Activated CD8-positive, alpha-beta memory T cell treated with anti-CD3 and anti-CD28 coated beads for 24 hours (primary cell): ENCODE results near the gene ZIC2.

Experiments
- DNase-seq: peaks from one replicate; pipeline ENCODE4 v3.0.0-alpha.2; 2020

The ZIC2 gene

GRCh38 chr13:99975626-99976025, 6.0 kb upstream of the ZIC2 start:
- no peak for DNase-seq

GRCh38 chr13:99976575-99976974, 5.0 kb upstream of the ZIC2 start:
- no peak for DNase-seq

GRCh38 chr13:99977334-99977911, 4.2 kb upstream of the ZIC2 start:
- no peak for DNase-seq

GRCh38 chr13:99977912-99978798, 3.4 kb upstream of the ZIC2 start:
- DNase-seq = peak; percentile 52

- peak; percentile 61 for DNase-seq
These were observed 2.7 kb upstream of the ZIC2 start for GRCh38 chr13:99978799-99979452.

- DNase-seq = peak; percentile 62
These were observed 2.0 kb upstream of the ZIC2 start for GRCh38 chr13:99979453-99980200.

- DNase-seq = peak; percentile 80
These were observed 1.3 kb upstream of the ZIC2 start for GRCh38 chr13:99980201-99980823.

- no peak for DNase-seq
These were observed 505 bp upstream of the ZIC2 start for GRCh38 chr13:99980824-99981734.

- no peak for DNase-seq
These were observed 599 bp downstream of the ZIC2 start for GRCh38 chr13:99982036-99982730.

GRCh38 chr13:99982731-99983498, 1.3 kb downstream of the ZIC2 start:
- no peak for DNase-seq

- peak; percentile 59 for DNase-seq
These were observed 2.2 kb downstream of the ZIC2 start for GRCh38 chr13:99983499-99984401.

- peak; percentile 63 for DNase-seq
These were observed 3.1 kb downstream of the ZIC2 start for GRCh38 chr13:99984461-99985240.

GRCh38 chr13:99985241-99985874, 3.8 kb downstream of the ZIC2 start:
- DNase-seq = no peak

GRCh38 chr13:99985886-99986527, 4.4 kb downstream of the ZIC2 start:
- DNase-seq = no peak

- DNase-seq = no peak
These were observed 5.2 kb downstream of the ZIC2 start for GRCh38 chr13:99986741-99987140.

GRCh38 chr13:99987154-99988019, 5.8 kb downstream of the ZIC2 start:
- DNase-seq = no peak
